H9 (cell line): ENCODE results near the gene FBH1. TPM values are rescaled to one million over a fixed set of nuclear protein-coding genes. Genes with fewer than 3 reads are reported as not detected.
A peak's percentile ranks its signal among the peaks of the same experiment; 100 is the strongest.

Experiments used
- DNase-seq: peaks from one replicate; pipeline ENCODE4 v3.0.0-alpha.2; 2017
- H2AFZ ChIP-seq: one replicate; pipeline ENCODE4 v1.6.1; 2013; ENCODE audit warnings: mild to moderate bottlenecking, low read length, control low read depth, moderate library complexity
- H2AK5ac ChIP-seq: 2 replicates; pipeline ENCODE4 v1.6.1; 2013; ENCODE audit warnings: low read length, control low read depth, mixed read lengths; ENCODE audit not compliant: insufficient read length
- H2BK120ac ChIP-seq: one replicate; pipeline ENCODE4 v1.6.1; 2013; ENCODE audit warnings: low read depth, mild to moderate bottlenecking, low read length, control low read depth, inconsistent platforms; ENCODE audit not compliant: poor library complexity, severe bottlenecking
- H2BK12ac ChIP-seq: 2 replicates; pipeline ENCODE4 v1.6.1; 2013; ENCODE audit warnings: low read length, control low read depth, mixed read lengths, low read depth; ENCODE audit not compliant: insufficient read length
- H2BK15ac ChIP-seq: 2 replicates; pipeline ENCODE4 v1.6.1; 2013; ENCODE audit warnings: low read depth, low read length, control low read depth
- H2BK20ac ChIP-seq: one replicate; pipeline ENCODE4 v1.6.1; 2013; ENCODE audit warnings: low read depth, mild to moderate bottlenecking, low read length, control low read depth, inconsistent platforms; ENCODE audit not compliant: poor library complexity, severe bottlenecking
- H2BK5ac ChIP-seq: 2 replicates; pipeline ENCODE4 v1.6.1; 2013; ENCODE audit warnings: low read length, control low read depth, mixed read lengths; ENCODE audit not compliant: insufficient read length
- H3K14ac ChIP-seq: 2 replicates; pipeline ENCODE4 v1.6.1; 2013; ENCODE audit warnings: low read length, control low read depth; ENCODE audit not compliant: insufficient read depth
- H3K18ac ChIP-seq: 2 replicates; pipeline ENCODE4 v1.6.1; 2013; ENCODE audit warnings: low read depth, mild to moderate bottlenecking, mixed read lengths, low read length, control low read depth; ENCODE audit not compliant: insufficient read length
- H3K23ac ChIP-seq: 2 replicates; pipeline ENCODE4 v1.6.1; 2013; ENCODE audit warnings: low read length, control low read depth, mixed read lengths, low read depth; ENCODE audit not compliant: insufficient read length
- H3K23me2 ChIP-seq: 2 replicates; pipeline ENCODE4 v1.6.1; 2013; ENCODE audit warnings: low read depth, mild to moderate bottlenecking, mixed read lengths, low read length, control low read depth; ENCODE audit not compliant: insufficient read length, poor library complexity, severe bottlenecking
- H3K27ac ChIP-seq: 2 replicates; pipeline ENCODE4 v1.5.1; 2013; ENCODE audit warnings: low read length, control low read depth, mixed read lengths, low read depth; ENCODE audit not compliant: insufficient read length
- H3K27me3 ChIP-seq: 2 replicates; pipeline ENCODE4 v1.6.1; 2013; ENCODE audit warnings: low read length, control low read depth, inconsistent platforms; ENCODE audit not compliant: insufficient read depth
- H3K4ac ChIP-seq: 2 replicates; pipeline ENCODE4 v1.6.1; 2013; ENCODE audit warnings: low read depth, mild to moderate bottlenecking, control low read depth, inconsistent platforms, low read length, moderate library complexity
- H3K4me1 ChIP-seq: 2 replicates; pipeline ENCODE4 v1.6.1; 2013; ENCODE audit warnings: low read length, control low read depth, inconsistent platforms; ENCODE audit not compliant: insufficient read depth
- H3K4me2 ChIP-seq: 2 replicates; pipeline ENCODE4 v1.6.1; 2013; ENCODE audit warnings: low read length, control low read depth, mixed read lengths; ENCODE audit not compliant: insufficient read length, insufficient read depth
- H3K56ac ChIP-seq: 2 replicates; pipeline ENCODE4 v1.6.1; 2013; ENCODE audit warnings: low read depth, mild to moderate bottlenecking, mixed read lengths, low read length, control low read depth; ENCODE audit not compliant: insufficient read length
- H3K79me1 ChIP-seq: 2 replicates; pipeline ENCODE4 v1.6.1; 2013; ENCODE audit warnings: low read depth, mild to moderate bottlenecking, moderate library complexity, low read length, control low read depth, inconsistent platforms; ENCODE audit not compliant: insufficient read depth, poor library complexity, severe bottlenecking
- H3K79me2 ChIP-seq: 2 replicates; pipeline ENCODE4 v1.6.1; 2013; ENCODE audit warnings: low read length, control low read depth, inconsistent platforms; ENCODE audit not compliant: insufficient read depth
- H3K9ac ChIP-seq: 2 replicates; pipeline ENCODE4 v1.6.1; 2013; ENCODE audit warnings: low read length, control low read depth, mixed read lengths; ENCODE audit not compliant: insufficient read length; ENCODE audit errors: extremely low read depth
- H3K9me3 ChIP-seq: one replicate; pipeline ENCODE4 v1.6.1; 2013; ENCODE audit warnings: low read depth, low read length, inconsistent platforms; ENCODE audit not compliant: control insufficient read depth
- H3T11ph ChIP-seq: one replicate; pipeline ENCODE4 v1.6.1; 2013; ENCODE audit warnings: mild to moderate bottlenecking, low read length, control low read depth, inconsistent platforms
- H4K20me1 ChIP-seq: one replicate; pipeline ENCODE4 v1.6.1; 2013; ENCODE audit not compliant: control insufficient read depth, insufficient read length, insufficient read depth
- H4K5ac ChIP-seq: 2 replicates; pipeline ENCODE4 v1.6.1; 2013; ENCODE audit warnings: low read depth, mild to moderate bottlenecking, mixed read lengths, low read length, control low read depth; ENCODE audit not compliant: insufficient read length
- H4K8ac ChIP-seq: replicated peaks from 2 replicates; pipeline ENCODE4 v1.6.1; 2013; ENCODE audit warnings: low read length, control low read depth, mixed read lengths, low read depth; ENCODE audit not compliant: insufficient read length
- H4K91ac ChIP-seq: 2 replicates; pipeline ENCODE4 v1.6.1; 2013; ENCODE audit warnings: low read depth, mild to moderate bottlenecking, moderate library complexity, mixed read lengths, low read length, control low read depth; ENCODE audit not compliant: insufficient read length
- H3K27ac Mint-ChIP-seq, 3 experiments: 2 replicates in 2 of 3; 3 replicates in 1 of 3; pipeline ENCODE4 v1.8.0; 2020 to 2021; ENCODE audit warnings: mixed read lengths in 3 of 3, mild to moderate bottlenecking in 1 of 3, moderate library complexity in 1 of 3
- H3K27me3 Mint-ChIP-seq: 2 replicates; pipeline ENCODE4 v1.8.0; 2021; ENCODE audit warnings: low read depth, mild to moderate bottlenecking, moderate library complexity, mixed read lengths
- H3K36me3 Mint-ChIP-seq, 3 experiments: 2 replicates in 2 of 3; 3 replicates in 1 of 3; pipeline ENCODE4 v1.8.0; 2020 to 2021; ENCODE audit warnings: low read depth in 3 of 3, mixed read lengths in 3 of 3; ENCODE audit not compliant: insufficient read depth in 1 of 3
- H3K4me1 Mint-ChIP-seq, 2 experiments: 2 replicates each; pipeline ENCODE4 v1.8.0; 2020; ENCODE audit warnings: mixed read lengths in 2 of 2
- H3K4me3 Mint-ChIP-seq, 2 experiments: 2 replicates in 1 of 2; 3 replicates in 1 of 2; pipeline ENCODE4 v1.8.0; 2020 to 2021; ENCODE audit warnings: mild to moderate bottlenecking in 2 of 2, mixed read lengths in 2 of 2, moderate library complexity in 1 of 2
- H3K9me3 Mint-ChIP-seq, 2 experiments: 2 replicates in 1 of 2; 3 replicates in 1 of 2; pipeline ENCODE4 v1.8.0; 2020; ENCODE audit warnings: mild to moderate bottlenecking in 2 of 2, mixed read lengths in 2 of 2, moderate library complexity in 1 of 2
- CTCF ChIP-seq: fragments of 200-600 bp; sonication (generic); conservative IDR thresholded peaks from 3 replicates; pipeline ENCODE4 v1.8.0; 2021; ENCODE audit warnings: antibody characterized with exemption, mild to moderate bottlenecking
- WGBS: extraction: QIAGEN DNeasy Blood & Tissue Kit; methylation state at CpG from one replicate; pipeline ENCODE4 v1.1.7; 2013; ENCODE audit warnings: missing lambda C conversion rate, low lambda C conversion rate, mixed read lengths; ENCODE audit not compliant: insufficient read length; ENCODE audit errors: extremely low coverage; 5-methylcytosine and 5-hydroxymethylcytosine counted together
- total RNA-seq: library from RNA; stranded (reverse); gene quantifications from 2 replicates; pipeline ENCODE4 v1.2.1, GENCODE V29; 2021

Gene FBH1
- total RNA-seq, 1 experiment from 2014 or later, result 52.2 TPM

GRCh38 chr10:5943536-5943935 is 53.5 kb downstream of the FBH1 start:
- H2BK5ac ChIP-seq, result no peak overlapping the region
- no peak overlapping the region for H3K18ac ChIP-seq
- no CpG with 5 or more reads among the region's 15 CpGs for WGBS
- no peak overlapping the region for H2BK120ac ChIP-seq
- no peaks in the 10 kb centered on the region for H4K20me1 ChIP-seq
- H3K4ac ChIP-seq, result no peak overlapping the region
- no peak overlapping the region for H2AK5ac ChIP-seq
- H3K9ac ChIP-seq, result no peak overlapping the region
- no peak overlapping the region for H4K5ac ChIP-seq
- peak; percentile 61 for DNase-seq
- H3K27me3 ChIP-seq, result no peaks in the 10 kb centered on the region
- H3K4me1 ChIP-seq, result peaks cover 8% of the 10 kb centered on the region; the same call in 1 of the 2 replicates
- no peaks in the 10 kb centered on the region for H3K9me3 Mint-ChIP-seq
- H3K27ac ChIP-seq, result no peak overlapping the region
- H3K14ac ChIP-seq, result no peak overlapping the region; the same call in 1 of the 2 replicates
- peaks cover 0 to 5% (median 4%) of the 10 kb centered on the region in 3 experiments; a peak in 4 of 7 replicates for H3K36me3 Mint-ChIP-seq
- no peak overlapping the region for H2BK12ac ChIP-seq
- H3K4me3 Mint-ChIP-seq, result no peak overlapping the region
- peaks cover 3% of the 10 kb centered on the region for H3K27me3 Mint-ChIP-seq
- H3K4me1 Mint-ChIP-seq, result peaks cover 25 to 33% of the 10 kb centered on the region in 2 experiments
- H3K27ac Mint-ChIP-seq, result peak overlapping the region in 1 of 3 experiments; percentile 30; a peak in 1 of 7 replicates
- no peaks in the 10 kb centered on the region for H3K9me3 ChIP-seq
- no peak overlapping the region for H2AFZ ChIP-seq
- H3K56ac ChIP-seq, result no peak overlapping the region
- H4K8ac ChIP-seq, result no peak overlapping the region
- H3K23me2 ChIP-seq, result peaks cover 3% of the 10 kb centered on the region
- H3T11ph ChIP-seq, result no peak overlapping the region
- H2BK15ac ChIP-seq, result no peak overlapping the region
- TF ChIP-seq CTCF, result no peak
- no peak overlapping the region for H3K23ac ChIP-seq
- H3K4me2 ChIP-seq, result no peak overlapping the region
- no peak overlapping the region for H4K91ac ChIP-seq
- H2BK20ac ChIP-seq, result no peak overlapping the region
- H3K79me1 ChIP-seq, result no peaks in the 10 kb centered on the region
- H3K79me2 ChIP-seq, result no peaks in the 10 kb centered on the region
